PFSK-1 (cell line): ENCODE data around the gene KCP.

Experiments
- POLR2AphosphoS5 ChIP-seq: IDR thresholded peaks from 2 replicates; pipeline ENCODE4 v1.6.1; 2012; ENCODE audit warnings: low read depth, mild to moderate bottlenecking, control low read depth, low read length, moderate library complexity
- TF ChIP-seq, protein P1 (sequence below), 2 experiments: IDR thresholded peaks; 2 replicates each; pipeline versions ENCODE4 v1.6.1 to v1.8.0; 2011 to 2012; ENCODE audit warnings: low read depth in 2 of 2, low read length in 2 of 2, control low read depth in 1 of 2, inconsistent platforms in 1 of 2, mild to moderate bottlenecking in 1 of 2, moderate library complexity in 1 of 2; ENCODE audit not compliant: insufficient read depth in 1 of 2

GRCh38 chr7:128878226-128879105, 32.0 kb downstream of the KCP start:
- TF ChIP-seq, protein P1, sequence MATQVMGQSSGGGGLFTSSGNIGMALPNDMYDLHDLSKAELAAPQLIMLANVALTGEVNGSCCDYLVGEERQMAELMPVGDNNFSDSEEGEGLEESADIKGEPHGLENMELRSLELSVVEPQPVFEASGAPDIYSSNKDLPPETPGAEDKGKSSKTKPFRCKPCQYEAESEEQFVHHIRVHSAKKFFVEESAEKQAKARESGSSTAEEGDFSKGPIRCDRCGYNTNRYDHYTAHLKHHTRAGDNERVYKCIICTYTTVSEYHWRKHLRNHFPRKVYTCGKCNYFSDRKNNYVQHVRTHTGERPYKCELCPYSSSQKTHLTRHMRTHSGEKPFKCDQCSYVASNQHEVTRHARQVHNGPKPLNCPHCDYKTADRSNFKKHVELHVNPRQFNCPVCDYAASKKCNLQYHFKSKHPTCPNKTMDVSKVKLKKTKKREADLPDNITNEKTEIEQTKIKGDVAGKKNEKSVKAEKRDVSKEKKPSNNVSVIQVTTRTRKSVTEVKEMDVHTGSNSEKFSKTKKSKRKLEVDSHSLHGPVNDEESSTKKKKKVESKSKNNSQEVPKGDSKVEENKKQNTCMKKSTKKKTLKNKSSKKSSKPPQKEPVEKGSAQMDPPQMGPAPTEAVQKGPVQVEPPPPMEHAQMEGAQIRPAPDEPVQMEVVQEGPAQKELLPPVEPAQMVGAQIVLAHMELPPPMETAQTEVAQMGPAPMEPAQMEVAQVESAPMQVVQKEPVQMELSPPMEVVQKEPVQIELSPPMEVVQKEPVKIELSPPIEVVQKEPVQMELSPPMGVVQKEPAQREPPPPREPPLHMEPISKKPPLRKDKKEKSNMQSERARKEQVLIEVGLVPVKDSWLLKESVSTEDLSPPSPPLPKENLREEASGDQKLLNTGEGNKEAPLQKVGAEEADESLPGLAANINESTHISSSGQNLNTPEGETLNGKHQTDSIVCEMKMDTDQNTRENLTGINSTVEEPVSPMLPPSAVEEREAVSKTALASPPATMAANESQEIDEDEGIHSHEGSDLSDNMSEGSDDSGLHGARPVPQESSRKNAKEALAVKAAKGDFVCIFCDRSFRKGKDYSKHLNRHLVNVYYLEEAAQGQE (IDR thresholded peaks at IDR 0.05; ENCODE audit: insufficient read depth in 1 of 2, low read depth in 2 of 2, low read length in 2 of 2): no peak
- TF ChIP-seq POLR2AphosphoS5: no peak
